GM21717 (cell line): ENCODE results near the gene DYNC1LI1.
"Not testable (repeated sequence)": the region's sequence is repeated elsewhere in the genome, so short reads cannot be mapped to it uniquely, and the experiment has no call there.

Source experiments
- ATAC-seq: cut with Tn5 transposase; IDR thresholded peaks from one replicate; pipeline ENCODE4 v1.9.1; 2021; ENCODE audit warnings: mild to moderate bottlenecking, moderate library complexity; ENCODE audit not compliant: unreplicated experiment

The DYNC1LI1 gene

GRCh38 chr3:32540899-32541298 lies 29.8 kb downstream of the DYNC1LI1 start:
- no peak for ATAC-seq

- no peak for ATAC-seq
Measured at GRCh38 chr3:32532434-32532833, 38.2 kb downstream of the DYNC1LI1 start.

DNA sequence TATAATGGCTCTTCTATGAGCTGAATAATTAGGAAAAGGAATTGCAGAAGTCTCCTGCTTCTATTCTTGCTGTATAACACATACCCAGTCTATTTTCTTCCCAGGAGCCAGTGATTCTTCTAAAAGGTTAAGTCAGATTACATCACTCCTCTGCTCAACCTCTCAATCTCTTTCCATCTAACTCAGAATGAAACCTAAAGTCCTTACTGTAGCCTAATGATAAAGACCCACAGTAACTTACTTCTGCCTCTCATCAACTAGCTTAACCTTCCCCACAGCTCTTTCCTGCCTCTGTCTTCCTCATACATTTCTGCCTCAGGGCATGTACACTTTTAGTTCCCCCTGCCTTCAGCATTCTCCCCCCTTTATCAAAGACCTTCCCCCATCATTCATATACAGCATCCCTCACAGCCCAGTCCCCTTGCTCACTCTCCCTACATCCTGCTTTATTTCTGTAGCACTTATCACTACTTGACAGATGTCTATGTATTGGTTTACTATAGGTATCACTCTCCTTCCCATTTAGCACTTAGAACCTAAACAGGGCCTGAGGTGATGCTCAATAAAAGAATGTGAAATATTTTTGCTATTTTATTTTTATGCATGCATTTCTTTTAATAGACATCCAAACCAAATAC lies 39.5 kb downstream of the DYNC1LI1 start:
- ATAC-seq = peak; percentile 78

GRCh38 chr3:32525720-32526119 lies 44.9 kb downstream of the DYNC1LI1 start:
- no peak for ATAC-seq

DNA sequence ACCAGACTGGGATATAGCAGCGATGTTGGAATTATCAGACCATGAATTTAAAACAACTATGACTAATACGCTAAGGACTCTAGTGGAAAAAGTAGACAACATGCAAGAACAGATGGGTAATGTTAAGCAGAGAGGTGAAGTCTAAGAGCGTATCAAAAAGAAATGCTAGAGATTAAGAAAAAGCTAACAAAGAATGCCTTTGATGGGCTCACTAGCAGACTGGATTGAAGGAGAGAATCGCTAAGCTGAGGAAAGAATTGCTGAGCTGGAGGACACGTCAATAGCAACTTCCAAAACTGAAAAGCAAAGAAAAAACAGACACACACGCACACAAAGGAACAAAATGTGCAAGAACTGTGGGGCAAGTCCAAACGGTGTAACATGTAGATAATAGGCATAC lies 48.0 kb downstream of the DYNC1LI1 start:
- ATAC-seq = no peak

GRCh38 chr3:32518921-32519320 lies 51.7 kb downstream of the DYNC1LI1 start:
- not testable (repeated sequence) for ATAC-seq

DNA sequence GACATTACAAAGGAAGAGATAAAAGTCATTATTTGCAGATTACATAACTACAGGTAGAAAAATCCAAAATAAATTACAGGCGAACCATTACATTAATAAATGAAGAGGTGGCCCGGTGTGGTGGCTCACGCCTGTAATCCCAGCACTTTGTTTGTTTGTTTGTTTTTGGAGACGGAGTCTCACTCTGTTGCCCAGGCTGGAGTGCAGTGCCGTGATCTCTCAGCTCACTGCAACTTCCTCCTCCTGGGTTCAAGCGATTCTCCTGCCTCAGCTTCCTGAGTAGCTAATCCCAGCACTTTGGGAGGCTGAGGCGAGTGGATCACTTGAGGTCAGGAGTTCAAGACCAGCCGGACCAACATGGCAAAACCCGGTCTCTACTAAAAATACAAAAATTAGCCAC lies 53.9 kb downstream of the DYNC1LI1 start:
- not testable (repeated sequence) for ATAC-seq

DNA sequence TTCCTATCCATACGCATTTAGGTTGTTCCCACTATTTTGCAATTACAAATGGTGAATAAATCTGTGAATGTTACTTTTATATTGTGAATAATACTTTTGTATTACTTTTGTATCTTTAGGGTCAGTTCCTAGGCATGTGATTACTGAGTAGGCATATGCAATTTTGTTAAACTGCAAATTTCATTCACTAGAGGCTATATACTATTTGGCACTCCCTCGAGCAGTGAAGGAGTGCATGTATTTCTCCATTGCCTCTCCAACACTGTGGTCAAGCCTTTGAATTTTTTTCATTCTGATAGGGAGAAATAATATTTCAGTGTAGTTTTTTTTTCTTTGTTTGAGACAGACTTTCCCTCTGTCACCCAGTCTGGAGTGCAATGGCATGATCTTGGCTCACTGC lies 59.7 kb downstream of the DYNC1LI1 start:
- no peak for ATAC-seq

- peak; percentile 77 for ATAC-seq
Measured at GRCh38 chr3:32510075-32510724, 60.5 kb downstream of the DYNC1LI1 start.

- ATAC-seq = no peak
Measured at GRCh38 chr3:32508711-32509110, 61.9 kb downstream of the DYNC1LI1 start.

DNA sequence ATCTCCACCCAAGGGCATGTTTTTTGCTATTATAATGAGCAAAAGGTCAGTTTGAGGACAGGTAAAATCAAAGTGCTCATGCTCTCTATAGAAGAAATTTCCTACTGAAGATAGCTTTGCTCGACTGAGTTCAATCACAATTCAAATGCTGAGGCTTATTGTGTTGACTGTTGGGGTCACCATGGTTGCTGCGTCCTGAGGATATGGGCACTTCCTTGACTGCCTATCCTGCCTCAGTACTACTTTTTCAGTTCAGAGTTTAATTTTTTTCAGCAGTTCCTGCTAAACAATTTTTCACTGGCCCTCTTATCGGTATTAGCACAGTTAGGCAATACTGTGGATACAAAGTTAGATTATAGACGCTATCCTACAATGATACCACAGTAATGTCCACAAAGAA lies 64.2 kb downstream of the DYNC1LI1 start:
- ATAC-seq = no peak

GRCh38 chr3:32502946-32503286 lies 67.7 kb downstream of the DYNC1LI1 start:
- ATAC-seq = no peak

GRCh38 chr3:32502118-32502945 lies 68.3 kb downstream of the DYNC1LI1 start, which contains the start of gene CMTM6:
Gene CMTM6, minus strand, starts transcription at chr3:32502852. Its CDS starts 107 bp downstream, at chr3:32502745.
- peak; percentile 71 for ATAC-seq

- ATAC-seq = no peak
Measured at GRCh38 chr3:32501783-32502117, 68.9 kb downstream of the DYNC1LI1 start.

- no peak for ATAC-seq
Measured at GRCh38 chr3:32500880-32501782, 69.5 kb downstream of the DYNC1LI1 start.

DNA sequence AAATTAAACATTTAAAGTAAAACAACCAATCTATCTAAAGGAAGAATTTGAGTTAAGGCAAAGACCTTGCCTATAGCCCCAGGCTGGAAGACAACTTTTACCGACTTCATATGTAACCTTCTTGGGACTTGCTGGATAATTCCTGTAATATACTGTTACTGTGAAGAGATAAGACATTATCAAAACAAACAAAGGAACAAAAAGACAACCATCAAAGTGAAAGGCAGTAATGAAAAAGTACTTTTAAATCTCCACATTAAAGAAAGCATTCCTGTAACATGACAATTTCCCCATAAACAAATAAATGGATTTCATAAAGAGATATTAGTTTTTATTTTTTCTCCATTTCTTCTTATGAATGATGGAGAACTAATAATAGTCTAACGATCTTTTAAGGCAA lies 70.4 kb downstream of the DYNC1LI1 start:
- ATAC-seq = no peak

- no peak for ATAC-seq
Measured at GRCh38 chr3:32499585-32499984, 71.1 kb downstream of the DYNC1LI1 start.

DNA sequence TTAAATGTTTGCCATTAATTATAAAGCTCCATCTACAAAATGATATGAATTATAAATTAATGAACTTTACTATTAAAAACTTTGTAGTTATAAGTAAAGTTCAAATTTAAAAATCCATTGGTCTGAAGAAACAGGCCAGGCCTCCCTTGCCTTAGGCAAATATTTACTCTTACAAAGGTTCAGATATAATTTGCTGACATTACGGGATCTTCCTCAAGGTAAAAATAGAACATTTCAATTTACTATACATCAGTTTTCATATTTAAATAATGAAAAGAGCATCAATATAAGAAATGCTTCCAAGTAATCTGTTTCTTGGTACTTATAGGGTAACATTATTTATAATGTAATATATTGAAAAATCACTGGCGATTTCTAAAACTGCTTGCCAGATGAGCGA lies 71.7 kb downstream of the DYNC1LI1 start:
- no peak for ATAC-seq

GRCh38 chr3:32498252-32498651 lies 72.4 kb downstream of the DYNC1LI1 start:
- no peak for ATAC-seq

- ATAC-seq = no peak
Measured at GRCh38 chr3:32495609-32496008, 75.0 kb downstream of the DYNC1LI1 start.

DNA sequence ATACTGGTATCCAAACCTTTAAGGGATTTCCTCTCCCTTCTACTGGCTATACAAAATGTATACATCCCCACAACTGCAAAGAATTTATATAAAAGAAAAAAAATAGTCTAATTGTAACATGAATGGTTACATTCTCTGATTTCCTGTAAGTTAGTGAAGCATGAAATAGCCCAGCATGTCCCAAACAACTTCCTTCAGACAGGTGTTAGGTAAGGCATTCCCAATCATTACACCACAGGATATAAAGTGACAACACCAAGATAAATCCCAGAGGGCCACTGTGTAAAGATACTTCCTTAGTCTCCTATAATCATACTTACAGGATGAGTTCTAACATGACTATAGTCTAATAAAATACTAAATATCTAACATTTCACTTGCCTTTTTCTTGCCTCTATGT lies 75.6 kb downstream of the DYNC1LI1 start:
- no peak for ATAC-seq
